ENCODE measurements around the gene DYNLT1. TPM values are rescaled to one million over a fixed set of nuclear protein-coding genes. Genes with fewer than 3 reads are reported as not detected.

The DYNLT1 gene
- polyA plus RNA-seq, 2 of the 4 experiments (the other 2 are of a cell fraction), result 130 to 174 TPM

DNA sequence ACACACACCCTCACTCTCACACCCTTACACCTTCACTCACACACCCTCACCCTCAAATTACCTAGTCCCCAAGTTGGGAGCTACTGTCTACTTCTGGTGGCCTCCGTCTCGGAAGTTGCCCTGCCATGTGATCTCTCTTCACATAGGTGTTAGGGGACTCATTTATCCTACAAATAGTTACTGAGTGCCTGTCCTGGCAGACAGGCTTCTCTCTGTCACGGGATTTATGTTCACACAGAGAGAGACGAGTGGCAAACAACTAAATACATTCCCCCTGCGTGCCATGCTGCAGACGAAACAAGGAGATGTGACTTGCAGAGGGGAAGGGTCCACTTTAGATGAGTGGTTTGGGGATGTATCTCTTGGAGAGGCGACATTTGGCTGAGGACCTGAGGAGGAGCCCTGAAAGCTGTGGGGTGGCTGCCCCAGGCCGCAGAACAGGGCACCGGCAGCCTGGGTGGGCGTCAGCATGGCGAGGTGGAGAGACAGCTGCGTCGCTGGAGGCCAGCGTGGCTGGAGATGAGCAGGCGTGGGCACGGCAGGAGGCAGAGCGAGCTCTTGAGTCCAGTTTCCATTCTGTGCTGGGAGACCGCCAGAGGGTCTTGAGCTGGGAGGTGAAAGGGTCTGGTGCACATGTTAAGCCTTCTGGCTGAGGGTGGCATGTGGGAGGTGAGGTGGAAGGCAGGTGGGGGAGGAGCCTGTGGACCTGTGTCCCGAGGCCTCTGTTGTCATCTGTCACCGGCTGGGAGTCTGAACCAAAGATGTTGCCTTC, 17.2 kb downstream of the DYNLT1 start:
- WGBS (ENCODE audit: missing lambda C conversion rate), result 90% methylated on average over 19 of the region's 20 CpGs
- ATAC-seq, result no peak
- Histone ChIP-seq H3K27ac (no peak overlapping the region), H3K4me3 (no peak overlapping the region), H3K9me3 (no peaks in the 10 kb centered on the region), H3K4me1 (peaks cover 17% of the 10 kb centered on the region), H3K4me2 (no peak overlapping the region)
- TF ChIP-seq FOSL2 (IDR thresholded peaks at IDR 0.05) (no peak), FOSL2 (CRISPR knock-in tag; IDR thresholded peaks at IDR 0.05) (no peak), ZSCAN20 (CRISPR knock-in tag; IDR thresholded peaks at IDR 0.05) (no peak), JUNB (IDR thresholded peaks at IDR 0.05) (no peak), HOXB5 (CRISPR knock-in tag; IDR thresholded peaks at IDR 0.05) (no peak), NFE2L2 (conservative IDR thresholded peaks at IDR 0.05; ENCODE audit: low read length) (no peak), FOSB (CRISPR knock-in tag; IDR thresholded peaks at IDR 0.05) (no peak), RNF2 (IDR thresholded peaks at IDR 0.05; ENCODE audit: borderline replicate concordance, low read depth) (no peak), SMC3 (IDR thresholded peaks at IDR 0.05) (no peak), SREBF2 (IDR thresholded peaks at IDR 0.05) (no peak)
- TF ChIP-seq, protein P1, sequence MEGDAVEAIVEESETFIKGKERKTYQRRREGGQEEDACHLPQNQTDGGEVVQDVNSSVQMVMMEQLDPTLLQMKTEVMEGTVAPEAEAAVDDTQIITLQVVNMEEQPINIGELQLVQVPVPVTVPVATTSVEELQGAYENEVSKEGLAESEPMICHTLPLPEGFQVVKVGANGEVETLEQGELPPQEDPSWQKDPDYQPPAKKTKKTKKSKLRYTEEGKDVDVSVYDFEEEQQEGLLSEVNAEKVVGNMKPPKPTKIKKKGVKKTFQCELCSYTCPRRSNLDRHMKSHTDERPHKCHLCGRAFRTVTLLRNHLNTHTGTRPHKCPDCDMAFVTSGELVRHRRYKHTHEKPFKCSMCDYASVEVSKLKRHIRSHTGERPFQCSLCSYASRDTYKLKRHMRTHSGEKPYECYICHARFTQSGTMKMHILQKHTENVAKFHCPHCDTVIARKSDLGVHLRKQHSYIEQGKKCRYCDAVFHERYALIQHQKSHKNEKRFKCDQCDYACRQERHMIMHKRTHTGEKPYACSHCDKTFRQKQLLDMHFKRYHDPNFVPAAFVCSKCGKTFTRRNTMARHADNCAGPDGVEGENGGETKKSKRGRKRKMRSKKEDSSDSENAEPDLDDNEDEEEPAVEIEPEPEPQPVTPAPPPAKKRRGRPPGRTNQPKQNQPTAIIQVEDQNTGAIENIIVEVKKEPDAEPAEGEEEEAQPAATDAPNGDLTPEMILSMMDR (IDR thresholded peaks at IDR 0.05), result no peak
- TF ChIP-seq, protein P2, sequence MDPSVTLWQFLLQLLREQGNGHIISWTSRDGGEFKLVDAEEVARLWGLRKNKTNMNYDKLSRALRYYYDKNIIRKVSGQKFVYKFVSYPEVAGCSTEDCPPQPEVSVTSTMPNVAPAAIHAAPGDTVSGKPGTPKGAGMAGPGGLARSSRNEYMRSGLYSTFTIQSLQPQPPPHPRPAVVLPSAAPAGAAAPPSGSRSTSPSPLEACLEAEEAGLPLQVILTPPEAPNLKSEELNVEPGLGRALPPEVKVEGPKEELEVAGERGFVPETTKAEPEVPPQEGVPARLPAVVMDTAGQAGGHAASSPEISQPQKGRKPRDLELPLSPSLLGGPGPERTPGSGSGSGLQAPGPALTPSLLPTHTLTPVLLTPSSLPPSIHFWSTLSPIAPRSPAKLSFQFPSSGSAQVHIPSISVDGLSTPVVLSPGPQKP (IDR thresholded peaks at IDR 0.05; ENCODE audit: low read depth, low read length), result no peak
- POLR2A ChIA-PET, result no interaction called here
- CTCF ChIA-PET, result interaction anchor here (0.7 to 1.4 kb wide), 3 partner anchors 22 to 517 kb away, joined by 3 read pairs; no protein-coding TSS in a partner anchor
- no peak for DNase-seq (ENCODE audit: low read depth in 1 of 2, low spot score in 1 of 2)
- FAIRE-seq, result no peak

DNA sequence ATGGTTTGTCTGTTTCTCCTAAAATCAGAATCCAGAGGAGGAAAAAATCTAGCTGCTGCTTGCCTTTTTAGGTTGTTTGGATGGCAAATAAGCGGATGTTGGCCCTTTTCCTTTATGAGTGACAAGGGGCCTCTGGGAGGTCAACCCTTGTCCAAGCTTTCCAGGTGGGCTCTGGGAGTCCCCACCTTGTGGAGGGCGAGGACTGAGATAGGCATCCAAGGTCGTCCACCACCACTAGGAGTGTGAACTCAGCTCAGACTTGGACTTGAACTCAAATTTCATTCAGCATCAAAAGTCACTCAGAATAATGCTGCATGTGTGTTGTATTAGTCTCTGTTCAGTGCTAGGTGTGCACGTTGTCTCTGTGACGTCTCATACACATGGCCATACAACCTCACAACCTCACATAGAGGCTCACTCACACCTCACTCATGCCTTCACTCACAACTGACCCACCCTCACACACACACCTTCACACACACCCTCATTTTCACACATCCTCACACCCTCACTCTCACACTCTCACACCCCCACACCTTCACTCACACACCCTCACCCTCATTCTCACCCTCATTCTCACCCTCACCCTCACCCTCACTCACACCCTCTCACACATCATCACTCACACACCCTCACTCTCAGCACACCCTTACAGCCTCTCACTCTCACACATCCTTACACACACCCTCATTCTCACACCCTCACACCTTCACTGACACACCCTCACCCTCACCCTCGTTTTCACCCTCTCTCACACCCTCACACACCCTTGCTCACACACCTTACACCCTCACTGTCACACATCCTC, 18.0 kb downstream of the DYNLT1 start:
- H3K9me3 ChIP-seq, result no peaks in the 10 kb centered on the region
- ChIA-PET POLR2A (no interaction called here), CTCF (interaction anchor here (0.7 to 1.4 kb wide), 2 partner anchors 21 to 518 kb away, joined by 3 read pairs; no protein-coding TSS in a partner anchor)
- TF ChIP-seq SREBF2 (IDR thresholded peaks at IDR 0.05), result no peak
- TF ChIP-seq TP53 (CRISPR knock-in tag; IDR thresholded peaks at IDR 0.05), result no peak
- TF ChIP-seq, protein P3, sequence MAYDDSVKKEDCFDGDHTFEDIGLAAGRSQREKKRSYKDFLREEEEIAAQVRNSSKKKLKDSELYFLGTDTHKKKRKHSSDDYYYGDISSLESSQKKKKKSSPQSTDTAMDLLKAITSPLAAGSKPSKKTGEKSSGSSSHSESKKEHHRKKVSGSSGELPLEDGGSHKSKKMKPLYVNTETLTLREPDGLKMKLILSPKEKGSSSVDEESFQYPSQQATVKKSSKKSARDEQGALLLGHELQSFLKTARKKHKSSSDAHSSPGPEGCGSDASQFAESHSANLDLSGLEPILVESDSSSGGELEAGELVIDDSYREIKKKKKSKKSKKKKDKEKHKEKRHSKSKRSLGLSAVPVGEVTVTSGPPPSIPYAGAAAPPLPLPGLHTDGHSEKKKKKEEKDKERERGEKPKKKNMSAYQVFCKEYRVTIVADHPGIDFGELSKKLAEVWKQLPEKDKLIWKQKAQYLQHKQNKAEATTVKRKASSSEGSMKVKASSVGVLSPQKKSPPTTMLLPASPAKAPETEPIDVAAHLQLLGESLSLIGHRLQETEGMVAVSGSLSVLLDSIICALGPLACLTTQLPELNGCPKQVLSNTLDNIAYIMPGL (CRISPR knock-in tag; IDR thresholded peaks at IDR 0.05; ENCODE audit: borderline replicate concordance), result no peak
- TF ChIP-seq FOXS1 (CRISPR knock-in tag; IDR thresholded peaks at IDR 0.05), result no peak
- no peak for TF ChIP-seq NPAS2 (CRISPR knock-in tag; IDR thresholded peaks at IDR 0.05; ENCODE audit: borderline replicate concordance)
- TF ChIP-seq, protein P4, sequence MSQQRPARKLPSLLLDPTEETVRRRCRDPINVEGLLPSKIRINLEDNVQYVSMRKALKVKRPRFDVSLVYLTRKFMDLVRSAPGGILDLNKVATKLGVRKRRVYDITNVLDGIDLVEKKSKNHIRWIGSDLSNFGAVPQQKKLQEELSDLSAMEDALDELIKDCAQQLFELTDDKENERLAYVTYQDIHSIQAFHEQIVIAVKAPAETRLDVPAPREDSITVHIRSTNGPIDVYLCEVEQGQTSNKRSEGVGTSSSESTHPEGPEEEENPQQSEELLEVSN (IDR thresholded peaks at IDR 0.05; ENCODE audit: borderline replicate concordance, low read depth), result no peak
- no peak for TF ChIP-seq SMC3 (IDR thresholded peaks at IDR 0.05)
- TF ChIP-seq HOXA7 (CRISPR knock-in tag; IDR thresholded peaks at IDR 0.05), result no peak
- TF ChIP-seq, protein P5, sequence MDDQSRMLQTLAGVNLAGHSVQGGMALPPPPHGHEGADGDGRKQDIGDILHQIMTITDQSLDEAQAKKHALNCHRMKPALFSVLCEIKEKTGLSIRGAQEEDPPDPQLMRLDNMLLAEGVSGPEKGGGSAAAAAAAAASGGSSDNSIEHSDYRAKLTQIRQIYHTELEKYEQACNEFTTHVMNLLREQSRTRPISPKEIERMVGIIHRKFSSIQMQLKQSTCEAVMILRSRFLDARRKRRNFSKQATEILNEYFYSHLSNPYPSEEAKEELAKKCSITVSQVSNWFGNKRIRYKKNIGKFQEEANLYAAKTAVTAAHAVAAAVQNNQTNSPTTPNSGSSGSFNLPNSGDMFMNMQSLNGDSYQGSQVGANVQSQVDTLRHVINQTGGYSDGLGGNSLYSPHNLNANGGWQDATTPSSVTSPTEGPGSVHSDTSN (IDR thresholded peaks at IDR 0.05), result no peak
- no peak for TF ChIP-seq GATA3 (IDR thresholded peaks at IDR 0.05; ENCODE audit: borderline replicate concordance)
- TF ChIP-seq CBX8 (IDR thresholded peaks at IDR 0.05), result no peak
- TF ChIP-seq, protein P6, sequence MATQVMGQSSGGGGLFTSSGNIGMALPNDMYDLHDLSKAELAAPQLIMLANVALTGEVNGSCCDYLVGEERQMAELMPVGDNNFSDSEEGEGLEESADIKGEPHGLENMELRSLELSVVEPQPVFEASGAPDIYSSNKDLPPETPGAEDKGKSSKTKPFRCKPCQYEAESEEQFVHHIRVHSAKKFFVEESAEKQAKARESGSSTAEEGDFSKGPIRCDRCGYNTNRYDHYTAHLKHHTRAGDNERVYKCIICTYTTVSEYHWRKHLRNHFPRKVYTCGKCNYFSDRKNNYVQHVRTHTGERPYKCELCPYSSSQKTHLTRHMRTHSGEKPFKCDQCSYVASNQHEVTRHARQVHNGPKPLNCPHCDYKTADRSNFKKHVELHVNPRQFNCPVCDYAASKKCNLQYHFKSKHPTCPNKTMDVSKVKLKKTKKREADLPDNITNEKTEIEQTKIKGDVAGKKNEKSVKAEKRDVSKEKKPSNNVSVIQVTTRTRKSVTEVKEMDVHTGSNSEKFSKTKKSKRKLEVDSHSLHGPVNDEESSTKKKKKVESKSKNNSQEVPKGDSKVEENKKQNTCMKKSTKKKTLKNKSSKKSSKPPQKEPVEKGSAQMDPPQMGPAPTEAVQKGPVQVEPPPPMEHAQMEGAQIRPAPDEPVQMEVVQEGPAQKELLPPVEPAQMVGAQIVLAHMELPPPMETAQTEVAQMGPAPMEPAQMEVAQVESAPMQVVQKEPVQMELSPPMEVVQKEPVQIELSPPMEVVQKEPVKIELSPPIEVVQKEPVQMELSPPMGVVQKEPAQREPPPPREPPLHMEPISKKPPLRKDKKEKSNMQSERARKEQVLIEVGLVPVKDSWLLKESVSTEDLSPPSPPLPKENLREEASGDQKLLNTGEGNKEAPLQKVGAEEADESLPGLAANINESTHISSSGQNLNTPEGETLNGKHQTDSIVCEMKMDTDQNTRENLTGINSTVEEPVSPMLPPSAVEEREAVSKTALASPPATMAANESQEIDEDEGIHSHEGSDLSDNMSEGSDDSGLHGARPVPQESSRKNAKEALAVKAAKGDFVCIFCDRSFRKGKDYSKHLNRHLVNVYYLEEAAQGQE (IDR thresholded peaks at IDR 0.05), result no peak
- no peak for TF ChIP-seq FOSL2 (IDR thresholded peaks at IDR 0.05)
- TF ChIP-seq FOSL2 (CRISPR knock-in tag; IDR thresholded peaks at IDR 0.05), result no peak
- TF ChIP-seq HOXB5 (CRISPR knock-in tag; IDR thresholded peaks at IDR 0.05), result no peak
- no peak for TF ChIP-seq ZFP36 (IDR thresholded peaks at IDR 0.05; ENCODE audit: borderline replicate concordance, partially characterized antibody)
- H3K4me1 ChIP-seq, result peaks cover 9% of the 10 kb centered on the region
- no peak overlapping the region for H3K27ac ChIP-seq
- FAIRE-seq (no peak), DNase-seq (ENCODE audit: low read depth in 1 of 2, low spot score in 1 of 2) (no peak), ATAC-seq (no peak)
- H3K4me2 ChIP-seq, result no peak overlapping the region
- no peak overlapping the region for H3K4me3 ChIP-seq
- WGBS (ENCODE audit: missing lambda C conversion rate), result 84% methylated on average over 6 of the region's 6 CpGs

All from A549 (cell line).